HG02588 (cell line): ENCODE measurements around the gene COBL.

Source experiments
- ATAC-seq: cut with Tn5 transposase; IDR thresholded peaks from one replicate; pipeline ENCODE4 v1.9.1; 2021; ENCODE audit warnings: mild to moderate bottlenecking, moderate library complexity; ENCODE audit not compliant: unreplicated experiment

The COBL gene

DNA sequence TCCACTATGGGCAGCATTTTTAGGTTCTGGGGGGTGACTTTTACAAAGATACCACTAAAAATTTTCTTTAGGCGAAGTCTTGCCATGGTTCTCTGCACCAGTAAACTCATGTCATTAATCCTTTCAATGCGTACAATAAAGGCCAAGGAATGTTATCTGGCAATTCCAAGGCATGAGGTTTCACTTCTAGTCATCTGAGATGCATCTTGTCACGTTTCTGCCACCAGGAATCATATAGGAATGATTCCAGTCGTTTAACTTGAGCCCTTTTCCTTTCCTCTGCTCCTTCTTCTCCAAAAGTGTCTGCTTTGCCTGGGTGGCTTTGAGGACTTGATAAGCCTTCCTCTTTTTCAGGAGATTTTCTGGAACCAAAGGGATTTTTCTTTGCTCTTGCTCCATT, 56.8 kb downstream of the COBL start:
- ATAC-seq: no peak

DNA sequence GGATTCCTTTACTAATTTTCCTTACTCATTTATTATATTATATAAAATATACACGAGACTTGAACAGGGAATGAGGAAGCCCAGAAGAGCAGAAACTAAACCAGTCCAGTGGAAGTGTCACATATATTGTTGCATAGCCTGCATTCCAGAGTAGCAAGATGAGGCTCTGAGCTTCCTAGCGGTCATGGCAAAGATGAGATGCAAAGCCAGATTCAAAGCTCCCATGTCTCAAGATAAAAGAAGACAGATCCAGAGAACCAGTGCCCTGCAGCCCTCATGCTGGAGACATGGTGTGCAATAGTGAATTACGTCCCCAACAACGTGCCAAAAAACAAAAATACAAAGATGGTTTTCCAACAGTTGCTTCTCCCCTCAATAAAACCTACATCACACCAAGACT, 59.7 kb downstream of the COBL start:
- no peak for ATAC-seq

- ATAC-seq: no peak
Observed at GRCh38 chr7:51256209-51256781, 60.3 kb downstream of the COBL start.

DNA sequence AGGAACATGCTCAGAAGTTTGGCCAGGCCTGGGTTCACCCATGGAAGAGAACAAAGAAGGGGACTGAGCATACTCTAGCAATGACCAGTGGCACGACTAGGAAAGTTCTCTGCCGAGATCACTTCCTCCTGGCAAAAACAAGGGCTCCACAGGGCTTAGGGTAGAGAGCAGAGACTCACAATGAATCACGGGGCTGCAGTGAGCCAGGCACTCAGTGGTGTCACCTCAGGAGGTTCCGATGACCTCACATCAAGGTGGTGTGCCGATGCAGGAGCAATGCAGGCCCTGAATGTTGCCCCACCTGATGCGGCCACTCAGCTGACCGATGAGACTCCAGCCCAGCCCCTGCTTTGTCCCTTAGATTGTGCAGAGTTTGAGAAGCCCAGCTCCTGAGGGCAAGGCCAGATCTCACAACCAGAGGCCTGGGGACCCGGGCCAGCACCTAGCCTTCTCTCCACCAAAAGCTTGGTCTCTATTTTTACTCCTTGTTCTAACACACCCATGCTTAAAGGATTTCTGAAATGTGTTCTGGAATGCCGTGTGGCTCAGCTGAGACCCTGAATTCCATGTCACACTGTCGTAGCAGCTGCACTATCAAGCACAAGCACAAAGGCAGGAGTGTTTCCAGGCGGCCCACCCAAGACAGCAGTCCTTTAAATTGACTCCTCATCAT, 60.9 kb downstream of the COBL start:
- no peak for ATAC-seq

GRCh38 chr7:51255036-51255435, 61.6 kb downstream of the COBL start:
- no peak for ATAC-seq

GRCh38 chr7:51253157-51253556, 63.5 kb downstream of the COBL start:
- no peak for ATAC-seq

DNA sequence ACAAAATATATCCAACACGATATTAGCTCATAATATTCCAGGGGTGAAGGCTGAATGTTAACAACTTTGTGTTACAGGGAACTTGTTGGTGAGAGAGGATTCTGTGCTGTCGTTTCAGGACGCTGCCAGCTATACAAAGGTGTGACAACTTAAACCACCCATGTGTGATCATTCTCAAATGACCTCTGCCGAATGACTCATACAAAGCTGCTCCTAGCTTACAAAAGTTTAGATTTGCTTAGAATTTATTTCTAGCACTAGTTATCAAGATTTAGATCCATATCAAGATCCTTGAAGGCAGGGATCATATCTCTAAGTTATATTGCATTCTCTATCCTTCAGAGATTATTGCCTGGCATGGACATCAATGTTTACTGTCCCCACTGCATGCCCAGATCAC, 65.3 kb downstream of the COBL start:
- no peak for ATAC-seq

- no peak for ATAC-seq
Observed at GRCh38 chr7:51250512-51250911, 66.1 kb downstream of the COBL start.

GRCh38 chr7:51249991-51250390, 66.6 kb downstream of the COBL start:
- no peak for ATAC-seq

GRCh38 chr7:51249187-51249945, 67.2 kb downstream of the COBL start:
- no peak for ATAC-seq

DNA sequence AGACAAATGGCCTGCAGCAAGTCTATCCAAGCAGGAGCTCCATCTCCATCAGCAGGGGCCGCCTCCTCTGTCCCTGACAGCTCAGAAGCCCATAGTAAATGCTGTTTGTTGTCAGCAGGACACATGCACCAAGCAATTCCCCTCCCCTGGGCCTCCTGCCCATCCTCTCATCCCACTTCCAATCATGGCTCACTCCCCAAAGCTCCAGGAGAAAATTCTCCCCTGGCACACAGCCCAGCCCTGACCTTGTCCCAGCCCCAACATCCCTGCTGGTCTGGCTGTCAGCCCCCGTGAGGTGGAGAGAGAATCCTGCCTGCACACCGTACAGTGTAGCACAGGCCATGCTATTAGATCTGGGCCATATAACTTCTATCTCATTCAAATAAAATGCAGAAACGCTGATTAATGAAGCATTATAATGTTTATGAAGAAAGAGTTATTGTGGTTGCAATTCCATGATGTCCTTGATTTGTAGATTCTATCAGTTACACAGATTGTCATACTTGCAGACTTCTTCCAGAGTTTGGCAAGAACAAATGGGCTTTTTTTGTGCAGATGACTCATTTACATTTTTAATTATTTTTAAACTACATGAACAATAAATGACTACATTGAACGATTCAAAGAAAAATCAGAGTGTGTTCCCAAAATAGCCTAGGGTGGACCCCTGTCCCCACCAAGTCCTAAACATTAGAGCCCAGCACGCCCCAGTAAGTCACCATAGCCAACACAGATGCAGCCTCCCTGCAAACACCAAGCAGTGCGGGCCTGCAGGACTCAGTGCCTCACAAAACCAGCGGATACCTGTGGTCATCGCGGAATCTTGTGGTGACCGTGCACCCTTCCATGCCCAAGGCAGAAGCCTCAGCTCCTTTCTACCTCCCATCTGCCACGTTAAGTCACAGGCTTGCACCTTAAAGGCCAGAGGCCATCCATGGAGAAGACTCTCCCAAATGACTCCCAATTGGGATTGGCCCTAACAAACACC, 70.1 kb downstream of the COBL start:
- no peak for ATAC-seq

- ATAC-seq: no peak
Observed at GRCh38 chr7:51244885-51245284, 71.7 kb downstream of the COBL start.

DNA sequence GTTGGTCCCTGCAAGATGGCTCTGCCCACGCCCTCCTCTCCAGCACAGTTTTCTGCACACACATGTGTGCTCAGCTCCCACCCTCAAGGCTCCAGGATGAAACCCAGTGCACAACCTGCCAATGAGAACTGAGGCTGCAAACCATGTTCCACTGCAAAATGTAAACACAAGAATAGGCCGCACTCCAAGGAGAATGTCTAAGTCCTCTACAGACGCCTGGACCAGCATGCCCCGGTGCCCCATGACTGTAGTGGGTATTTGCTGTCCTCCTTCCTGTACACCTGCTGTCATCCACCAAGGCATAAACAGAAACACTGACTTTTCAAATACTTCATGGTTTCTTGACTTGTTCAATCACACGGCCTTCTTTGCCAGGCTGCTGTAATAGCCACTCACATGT, 72.6 kb downstream of the COBL start:
- ATAC-seq: no peak

DNA sequence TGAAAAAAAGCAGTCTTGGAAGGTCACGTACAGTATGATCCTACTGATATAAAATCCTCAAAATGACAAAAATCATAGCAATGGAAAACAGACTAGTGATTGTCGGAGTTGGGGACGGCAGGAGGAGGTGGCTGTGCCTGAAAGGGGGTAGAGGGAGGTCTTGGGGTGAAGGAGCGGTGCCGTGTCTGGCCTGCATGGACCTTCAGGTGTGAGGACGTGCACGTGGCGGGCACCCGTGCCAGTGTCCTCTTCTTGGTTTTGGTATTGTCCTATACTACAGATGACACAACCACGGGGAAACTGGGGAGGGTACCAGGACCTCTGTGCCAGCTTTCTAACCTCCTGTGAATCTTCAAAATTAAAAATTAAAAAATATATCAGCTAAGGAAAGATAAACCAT, 73.0 kb downstream of the COBL start:
- ATAC-seq: no peak

GRCh38 chr7:51242881-51243518, 73.6 kb downstream of the COBL start:
- no peak for ATAC-seq

DNA sequence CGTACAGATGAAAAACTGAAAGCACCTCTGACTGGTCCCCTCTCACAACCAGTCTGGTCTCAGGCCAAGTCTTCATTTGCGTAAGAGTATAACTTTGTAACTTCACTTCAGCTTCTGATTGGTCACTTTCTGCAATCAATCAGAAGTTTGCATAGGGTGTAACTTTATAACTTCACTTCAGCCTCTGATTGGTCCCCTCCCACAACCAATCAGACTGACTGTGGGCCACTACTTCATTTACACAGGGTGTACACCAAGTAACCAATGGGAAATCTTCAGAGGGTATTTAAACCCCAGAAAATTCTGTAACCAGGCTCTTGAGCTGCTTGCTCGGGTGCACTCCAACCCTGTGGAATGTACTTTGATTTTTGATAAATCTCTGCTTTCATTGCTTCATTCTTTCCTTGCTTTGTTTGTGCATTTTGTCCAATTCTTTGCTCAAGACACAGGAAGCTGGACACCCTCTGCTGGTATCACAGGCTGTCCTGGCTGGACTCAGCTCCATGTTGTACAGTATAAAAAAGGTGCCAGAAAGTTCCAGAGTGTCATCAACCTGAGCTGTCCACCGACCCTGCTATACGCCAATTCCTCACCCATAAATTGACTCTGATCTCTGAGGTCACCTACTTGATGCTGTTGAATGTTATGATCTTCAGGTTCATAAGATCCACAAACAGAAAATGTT, 74.5 kb downstream of the COBL start:
- ATAC-seq: no peak

GRCh38 chr7:51240868-51241267, 75.7 kb downstream of the COBL start:
- no peak for ATAC-seq

- no peak for ATAC-seq
Observed at GRCh38 chr7:51239691-51240090, 76.9 kb downstream of the COBL start.

GRCh38 chr7:51238981-51239495, 77.6 kb downstream of the COBL start:
- no peak for ATAC-seq
